Hippocampal formation (tissue), 2 donors: Measurements from ENCODE around the gene PNN.
"Not testable (repeated sequence)": the region's sequence is repeated elsewhere in the genome, so short reads cannot be mapped to it uniquely, and the experiment has no call there.

Experiments used
- DNase-seq, 2 donors: peaks; one replicate each; lab custom pipeline; 2025; lab: John Stamatoyannopoulos, UW

PNN gene

DNA sequence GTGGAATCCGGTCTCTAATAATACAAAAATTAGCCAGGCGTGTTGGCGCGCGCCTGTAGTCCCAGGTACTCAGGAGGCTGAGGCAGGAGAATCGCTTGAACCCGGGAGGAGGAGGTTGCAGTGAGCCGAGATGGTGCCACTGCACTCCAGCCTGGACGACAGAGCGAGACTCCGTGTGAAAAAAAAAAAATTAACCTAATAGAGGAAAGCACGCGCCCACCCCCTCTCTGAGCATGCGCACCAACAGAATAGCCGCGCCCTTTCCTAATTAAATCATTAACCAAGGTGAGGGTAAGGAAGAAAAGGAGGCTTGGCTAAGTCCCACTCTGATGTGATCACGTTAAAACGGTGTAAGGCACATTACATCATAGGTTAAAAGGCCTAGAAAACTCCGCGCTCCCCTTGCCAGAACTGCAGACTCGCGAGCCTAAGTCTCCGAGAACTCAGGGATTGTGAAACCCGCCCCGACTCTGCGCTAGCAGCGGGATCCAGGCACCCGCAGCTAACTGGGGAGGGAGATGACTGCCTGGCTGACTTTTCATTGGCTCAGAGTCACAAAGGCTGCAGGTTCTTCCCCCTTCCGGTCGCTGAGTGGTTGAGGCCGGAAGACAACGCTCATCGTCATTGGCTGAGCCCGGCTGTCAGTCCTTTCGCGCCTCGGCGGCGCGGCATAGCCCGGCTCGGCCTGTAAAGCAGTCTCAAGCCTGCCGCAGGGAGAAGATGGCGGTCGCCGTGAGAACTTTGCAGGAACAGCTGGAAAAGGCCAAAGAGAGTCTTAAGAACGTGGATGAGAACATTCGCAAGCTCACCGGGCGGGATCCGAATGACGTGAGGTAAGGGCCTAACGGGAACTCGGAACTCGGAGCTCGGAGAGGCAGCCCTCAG, at the start of gene PNN:
Gene PNN (plus strand): TSS at position 695 of the 885 bp plus-strand sequence. CDS start 26 bp downstream, at position 721.
- DNase-seq: peak; percentile 98 to 99

DNA sequence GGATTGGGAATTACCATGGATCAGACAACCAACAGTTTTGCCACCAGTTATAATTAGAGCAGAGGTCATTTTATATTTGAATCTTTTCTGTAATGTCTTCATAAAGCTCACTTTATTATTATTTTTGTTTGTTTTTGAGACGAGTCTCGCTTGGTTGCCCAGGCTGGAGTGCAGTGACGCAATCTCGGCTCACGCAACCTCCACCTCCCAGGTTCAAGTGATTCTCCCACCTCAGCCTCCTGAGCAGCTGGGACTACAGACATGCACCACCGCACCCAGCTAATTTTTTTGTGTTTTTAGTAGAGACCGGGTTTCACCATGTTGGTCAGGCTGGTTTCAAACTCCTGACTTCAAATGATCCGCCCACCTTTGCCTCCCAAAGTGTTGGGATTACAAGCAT, 37.2 kb upstream of the PNN start:
- not testable (repeated sequence) for DNase-seq

DNA sequence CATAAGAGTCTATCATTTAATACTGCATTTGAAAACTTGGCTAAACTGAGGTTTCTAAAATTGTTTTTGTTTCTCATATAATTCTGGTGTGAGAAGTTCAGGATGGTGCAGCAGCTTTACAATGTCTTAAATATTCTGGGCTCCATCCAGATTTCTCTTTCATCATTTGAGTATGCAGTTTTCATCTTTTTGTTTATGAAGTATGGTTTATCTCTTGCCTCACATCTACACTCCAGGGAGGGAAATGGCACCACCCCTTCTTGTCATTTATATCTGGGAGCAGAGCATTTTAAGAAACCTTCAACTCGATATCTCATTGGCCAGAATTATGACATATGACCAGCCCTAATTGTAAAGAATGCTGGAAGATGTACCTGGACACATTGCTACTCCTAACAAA, 36.6 kb upstream of the PNN start:
- no peak for DNase-seq

DNA sequence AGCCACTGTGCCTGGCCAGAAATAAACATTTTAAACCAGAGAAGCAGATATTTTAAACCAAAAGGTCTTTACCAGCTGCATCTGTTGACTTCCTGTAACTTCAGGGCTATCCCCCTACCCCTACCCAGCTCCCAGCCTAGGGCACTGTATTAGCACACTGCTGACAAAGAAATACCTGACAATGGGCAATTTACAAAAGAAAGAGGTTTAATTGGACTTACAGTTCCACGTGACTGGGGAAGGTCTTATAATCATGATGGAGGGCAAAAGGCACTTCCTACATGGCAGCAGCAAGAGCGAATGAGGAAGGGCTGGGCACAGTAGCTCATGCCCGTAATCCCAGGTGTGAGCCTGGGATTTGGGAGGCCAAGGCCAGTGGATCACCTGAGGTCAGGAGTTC, 34.9 kb upstream of the PNN start:
- DNase-seq: no peak

DNA sequence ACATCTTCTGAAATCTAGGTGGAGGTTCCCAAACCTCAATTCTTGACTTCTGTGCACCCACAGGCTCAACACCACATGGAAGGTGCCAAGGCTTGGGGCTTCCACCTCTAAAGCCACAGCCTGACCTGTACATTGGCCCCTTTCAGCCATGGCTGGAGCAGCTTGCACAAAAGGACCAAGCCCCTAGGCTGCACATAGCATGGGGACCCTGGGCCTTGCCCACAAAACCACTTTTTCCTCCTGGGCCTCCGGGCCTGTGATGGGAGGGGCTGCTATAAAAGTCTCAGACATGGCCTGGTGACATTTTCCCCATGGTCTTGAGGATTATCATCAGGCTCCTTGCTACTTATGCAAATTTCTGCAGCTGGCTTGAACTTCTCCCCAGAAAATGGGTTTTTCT, 33.4 kb upstream of the PNN start:
- not testable (repeated sequence) for DNase-seq

DNA sequence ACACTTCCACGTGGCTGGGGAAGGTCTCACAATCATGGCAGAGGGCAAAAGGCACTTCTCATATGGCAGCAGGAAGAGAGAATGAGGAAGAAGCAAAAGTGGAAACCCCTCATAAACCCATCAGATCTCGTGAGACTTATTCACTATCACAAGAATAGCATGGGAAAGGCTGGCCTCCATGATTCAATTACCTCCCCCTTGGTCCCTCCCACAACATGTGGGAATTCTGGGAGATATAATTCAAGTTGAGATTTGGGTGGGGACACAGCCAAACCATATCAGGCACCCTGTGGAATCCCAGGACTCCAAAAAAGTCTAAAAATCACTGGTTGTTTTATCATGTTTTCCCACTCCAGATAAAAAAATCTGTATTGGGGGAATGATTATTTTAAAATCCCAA, 31.8 kb upstream of the PNN start:
- not testable (repeated sequence) for DNase-seq

DNA sequence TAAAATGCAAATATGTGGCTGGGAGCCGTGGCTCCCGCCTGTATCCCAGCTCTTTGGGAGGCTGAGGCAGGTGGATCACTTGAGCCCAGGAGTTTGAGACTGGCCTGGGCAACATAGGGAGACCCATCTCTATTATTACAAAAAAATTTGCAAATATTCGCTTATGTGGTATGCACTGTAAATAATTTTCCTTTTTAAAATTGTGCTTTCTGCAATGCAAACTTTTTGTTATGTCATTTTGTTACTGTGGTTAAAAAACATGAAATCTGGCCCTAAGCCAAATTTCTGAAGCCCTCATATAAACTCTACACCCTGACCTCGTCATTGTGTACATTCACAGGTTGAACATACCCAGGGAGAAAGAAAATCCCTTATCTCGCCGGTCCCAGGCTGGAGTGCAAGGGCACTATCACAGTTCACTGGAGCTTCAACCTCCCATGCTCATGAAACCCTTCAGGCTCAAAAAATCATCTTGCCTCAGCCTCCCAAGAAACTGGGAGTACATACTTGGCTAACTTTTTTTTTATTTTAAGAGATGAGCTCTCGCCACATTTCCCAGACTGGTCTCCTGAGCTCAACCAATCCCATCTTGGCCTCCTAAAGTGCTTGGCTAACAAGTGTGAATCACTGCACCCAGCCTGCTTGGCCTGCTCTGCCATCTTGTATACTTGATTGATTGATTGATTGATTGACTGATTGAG, 29.6 kb upstream of the PNN start:
- DNase-seq: no peak

DNA sequence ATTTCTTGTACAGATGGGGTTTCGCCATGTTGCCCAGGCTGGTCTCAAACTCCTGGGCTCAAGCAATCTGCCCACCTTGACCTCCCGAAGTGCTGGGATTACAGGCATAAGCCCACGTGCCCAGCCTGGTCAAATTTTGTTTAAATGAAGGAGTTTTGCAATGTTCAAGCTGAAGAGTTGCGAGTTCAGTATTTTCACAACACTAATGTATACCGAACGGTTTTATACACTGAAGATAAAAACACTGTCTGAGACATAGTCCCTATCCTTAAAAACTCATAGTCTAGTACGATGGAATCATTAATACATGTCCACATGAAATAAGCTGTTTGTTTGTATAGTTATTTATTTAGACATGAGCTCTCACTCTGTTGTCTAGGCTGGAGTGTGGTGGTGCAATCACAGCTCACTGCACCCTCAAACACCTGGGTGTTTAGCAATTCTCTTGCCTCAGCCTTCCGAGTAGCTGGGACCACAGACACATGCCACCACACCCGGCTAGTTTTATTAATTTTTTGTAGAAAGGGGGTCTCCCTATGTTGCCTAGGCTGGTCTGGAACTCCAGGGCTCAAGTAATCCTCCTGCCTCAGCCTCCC, 20.4 kb upstream of the PNN start:
- DNase-seq: no peak

DNA sequence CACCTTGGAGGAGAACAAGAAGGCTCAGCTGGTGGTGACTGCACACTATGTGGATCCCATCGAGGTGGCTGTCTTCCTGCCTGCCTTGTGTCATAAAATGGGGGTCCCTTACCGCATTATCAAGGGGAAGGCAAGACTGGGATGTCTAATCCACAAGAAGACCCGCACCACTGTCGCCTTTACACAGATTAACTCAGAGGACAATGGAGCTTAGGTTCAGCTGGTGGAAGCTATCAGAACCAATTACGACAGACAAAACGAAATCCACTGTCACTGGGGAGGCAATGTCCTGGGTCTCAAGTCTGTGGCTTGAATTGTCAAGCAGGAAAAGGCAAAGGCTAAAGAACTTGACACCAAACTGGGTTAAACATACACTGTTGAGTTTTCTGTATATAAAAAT, 17.6 kb upstream of the PNN start:
- DNase-seq: no peak

DNA sequence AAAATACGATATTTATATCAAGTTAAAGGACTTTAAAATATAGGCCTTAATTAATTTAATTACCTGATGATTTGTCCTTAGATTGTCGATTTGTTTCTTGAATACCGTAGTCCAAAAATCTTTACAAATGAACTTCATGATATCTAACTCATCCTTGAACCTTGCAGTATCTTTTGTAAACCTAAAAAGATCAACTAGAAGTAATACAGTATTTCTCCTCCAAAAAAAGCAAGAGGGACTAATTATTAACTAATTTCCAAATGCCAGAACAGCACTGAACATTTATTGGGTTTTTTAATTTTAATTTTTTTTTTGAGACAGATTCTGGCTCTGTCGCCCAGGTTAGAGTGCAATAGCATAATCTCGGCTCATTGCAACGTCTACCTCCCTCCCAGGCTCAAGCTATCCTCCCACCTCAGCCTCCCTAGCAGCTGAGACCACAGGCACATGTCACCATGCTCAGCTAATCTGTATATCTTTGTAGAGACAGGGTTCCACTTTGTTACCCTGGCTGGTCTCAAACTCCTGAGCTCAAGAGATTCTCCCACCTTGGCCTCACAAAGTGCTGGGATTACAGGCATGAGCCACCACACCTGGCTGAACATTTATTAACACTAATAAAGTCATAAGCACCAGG, 16.7 kb upstream of the PNN start:
- no peak for DNase-seq

DNA sequence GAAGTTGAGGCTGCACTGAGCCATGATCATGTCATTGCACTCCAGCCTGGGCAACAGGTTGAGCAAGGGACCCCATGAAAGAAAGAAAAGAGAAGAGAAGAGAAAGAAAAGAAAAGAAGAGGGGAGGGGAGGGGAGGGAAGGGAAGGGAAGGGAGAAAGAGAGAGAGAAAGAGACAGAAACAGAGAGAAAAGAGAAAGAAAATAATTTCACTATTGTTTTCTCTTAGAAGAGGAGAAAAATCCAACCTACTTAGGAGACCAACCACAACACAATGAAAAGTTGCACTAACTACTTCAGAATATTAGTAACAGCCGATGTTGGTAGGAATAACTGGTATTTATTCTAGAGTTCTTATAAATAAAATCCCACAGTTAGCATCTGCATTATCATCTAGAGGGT, 14.6 kb upstream of the PNN start:
- DNase-seq: no peak

DNA sequence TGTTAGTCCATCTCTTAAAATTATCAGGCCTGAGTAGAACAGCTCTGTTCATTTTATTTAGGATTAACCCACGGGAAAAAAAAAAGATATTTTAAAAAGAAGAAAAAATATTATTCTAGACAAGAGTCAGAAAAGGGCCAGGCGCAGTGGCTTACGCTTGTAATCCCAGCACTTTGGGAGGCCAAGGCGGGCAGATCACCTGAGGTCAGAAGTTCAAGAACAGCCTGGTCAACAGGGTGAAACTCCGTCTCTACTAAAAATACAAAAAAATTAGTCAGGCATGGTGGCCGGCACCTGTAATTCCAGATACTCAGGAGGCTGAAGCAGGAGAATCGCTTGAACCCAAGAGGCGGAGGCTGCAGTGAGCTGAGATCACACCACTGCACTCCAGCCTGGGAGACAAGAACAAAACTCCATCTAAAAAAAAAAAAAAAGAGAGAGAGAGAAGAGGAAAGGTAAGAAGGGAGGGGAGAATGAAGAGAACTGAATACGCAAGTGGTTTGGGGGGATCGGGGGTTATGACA, 7.2 kb upstream of the PNN start:
- DNase-seq: not testable (repeated sequence)

DNA sequence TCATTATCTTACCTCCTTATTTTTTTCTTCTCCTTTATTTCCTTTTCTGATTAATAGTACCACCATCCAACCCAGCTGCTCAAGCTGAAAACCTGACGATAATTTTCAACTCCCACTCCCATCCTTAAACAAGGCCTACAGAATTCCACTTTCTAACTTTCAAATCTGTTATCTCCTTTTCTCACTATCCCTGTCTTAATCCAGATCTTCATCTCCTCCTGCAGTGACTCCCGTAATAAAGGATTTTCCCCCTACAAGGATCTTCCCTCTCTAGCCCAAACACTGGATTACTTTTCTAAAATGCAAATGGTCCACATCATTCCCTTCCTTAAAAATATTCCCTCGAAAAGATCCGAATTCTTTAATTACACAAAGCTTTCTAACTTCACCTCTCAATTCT, 6.5 kb upstream of the PNN start:
- DNase-seq: no peak

DNA sequence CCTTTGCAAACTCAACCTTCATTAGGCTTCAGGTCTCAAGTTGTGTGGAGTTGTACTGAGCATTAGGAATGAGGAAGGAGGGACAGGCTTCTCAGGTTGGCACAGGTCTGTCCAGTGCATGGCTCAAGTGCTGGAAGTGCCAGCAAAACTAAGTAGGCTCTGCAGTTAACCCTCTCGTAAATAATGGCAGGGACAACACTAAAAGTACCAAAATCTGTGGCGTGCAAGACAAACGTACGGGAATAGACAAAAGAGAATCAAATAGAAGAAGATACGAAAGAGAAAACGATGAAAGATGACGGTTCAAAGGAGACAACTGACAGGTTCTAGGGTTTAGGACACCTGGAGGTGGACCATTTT, 5.5 kb upstream of the PNN start:
- peak in 1 of 2 donors; percentile 24 for DNase-seq

DNA sequence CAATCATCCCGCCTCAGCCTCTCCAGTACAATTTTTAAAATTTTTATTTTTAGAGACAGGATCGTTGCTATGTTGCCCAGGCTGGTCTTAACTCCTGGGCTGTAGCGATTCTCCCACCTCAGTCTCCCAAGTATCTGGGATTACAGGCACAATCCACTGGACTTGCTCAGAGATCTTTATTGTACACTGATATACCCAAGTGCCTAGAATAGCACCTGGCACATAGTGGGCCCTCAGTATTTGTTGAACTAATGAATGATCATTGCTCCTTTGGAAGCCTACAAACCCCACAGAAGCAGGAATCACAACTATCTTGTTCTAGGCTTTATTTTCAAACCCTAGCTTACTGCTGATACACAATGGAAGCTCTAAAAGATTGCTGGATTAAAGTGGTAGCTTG, 1.9 kb upstream of the PNN start:
- DNase-seq: no peak

DNA sequence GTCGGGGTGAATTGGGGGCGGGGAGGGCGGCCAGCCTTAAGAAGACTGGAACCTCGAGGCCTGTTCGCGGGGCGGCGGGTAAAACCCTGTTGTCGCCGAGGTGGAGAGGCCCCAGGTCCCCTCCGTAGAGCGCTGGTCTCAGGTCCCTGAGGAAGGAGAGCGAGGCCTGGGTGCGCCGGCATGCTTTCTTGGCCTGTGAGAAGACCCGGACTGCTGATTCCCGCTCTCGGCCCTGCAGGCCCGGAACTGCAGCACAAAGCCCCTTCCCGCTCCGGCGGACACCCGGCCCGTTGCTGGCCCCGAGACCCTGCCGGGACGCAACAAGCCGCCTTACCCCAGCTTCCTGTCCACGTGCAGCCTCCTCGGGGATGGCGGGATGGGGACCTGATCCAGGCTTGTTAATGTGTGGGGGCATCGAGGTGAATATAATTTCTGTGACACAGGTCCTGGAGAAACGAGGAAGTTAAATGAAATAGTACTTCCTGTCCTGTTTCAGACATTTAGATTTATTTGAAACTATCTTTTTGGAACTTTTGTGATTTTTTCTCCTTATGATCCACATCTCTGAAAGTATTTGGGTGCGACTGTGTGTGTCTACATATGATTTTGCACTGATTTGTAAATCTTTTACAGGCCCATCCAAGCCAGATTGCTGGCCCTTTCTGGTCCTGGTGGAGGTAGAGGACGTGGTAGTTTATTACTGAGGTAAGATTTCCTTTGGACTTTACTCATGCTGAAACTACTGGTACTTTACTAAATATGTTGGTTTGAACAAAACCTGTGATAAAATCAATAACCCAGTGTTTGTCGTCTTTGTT, 600 bp downstream of the PNN start:
- no peak for DNase-seq

DNA sequence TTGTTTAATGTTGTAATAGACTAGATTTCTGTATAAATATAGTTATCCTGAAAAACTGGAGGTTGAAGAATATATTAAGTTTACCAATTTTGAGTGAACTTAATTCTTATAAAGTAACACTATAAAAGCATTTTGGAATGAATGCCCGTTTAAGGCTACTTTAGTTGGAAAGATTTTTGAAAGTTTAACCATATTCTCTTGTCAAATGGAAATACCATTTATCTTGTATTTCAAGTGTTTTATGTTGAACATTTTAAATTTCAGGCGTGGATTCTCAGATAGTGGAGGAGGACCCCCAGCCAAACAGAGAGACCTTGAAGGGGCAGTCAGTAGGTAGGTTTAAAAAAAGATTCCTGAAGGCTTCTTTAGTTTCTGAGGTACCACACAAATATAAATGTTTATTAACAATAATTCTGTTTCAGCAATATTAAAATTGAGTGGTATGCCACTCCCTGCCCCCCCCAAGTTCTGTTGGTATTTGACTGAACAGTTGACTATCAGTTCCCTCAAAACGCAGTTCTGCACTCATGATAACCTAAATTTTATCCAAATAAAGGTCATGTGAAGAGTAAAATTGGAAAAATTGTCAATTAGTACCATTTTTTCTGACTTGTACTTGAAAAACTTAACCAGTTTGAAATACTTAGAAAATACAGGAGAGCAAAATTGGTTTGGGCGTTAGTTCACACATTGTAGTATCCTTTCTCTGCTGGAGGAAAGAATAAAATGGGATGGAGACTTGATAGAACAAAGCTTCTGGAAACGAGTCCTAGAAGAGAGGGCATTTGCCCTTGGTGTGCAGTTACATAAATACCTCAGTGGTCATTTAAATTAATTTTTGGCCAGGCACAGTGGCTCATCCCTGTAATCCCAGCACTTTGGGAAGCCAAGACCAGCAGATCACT, 1.5 kb downstream of the PNN start:
- DNase-seq: no peak

DNA sequence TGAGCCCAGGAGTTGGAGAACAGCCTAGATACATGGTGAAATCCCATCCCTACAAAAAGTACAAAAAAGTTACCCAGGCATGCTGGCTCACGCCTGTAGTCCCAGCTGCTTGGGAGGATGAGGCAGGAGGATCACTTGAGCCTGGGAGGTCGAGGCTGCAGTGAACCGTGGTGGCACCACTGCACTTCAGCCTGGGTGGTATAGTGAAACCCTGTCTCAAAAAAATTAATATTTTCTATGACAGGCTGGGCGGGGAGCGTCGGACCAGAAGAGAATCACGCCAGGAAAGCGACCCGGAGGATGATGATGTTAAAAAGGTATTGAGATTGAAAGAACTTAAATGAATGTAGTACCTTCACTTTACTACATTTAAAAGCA, 2.1 kb downstream of the PNN start:
- DNase-seq: no peak

DNA sequence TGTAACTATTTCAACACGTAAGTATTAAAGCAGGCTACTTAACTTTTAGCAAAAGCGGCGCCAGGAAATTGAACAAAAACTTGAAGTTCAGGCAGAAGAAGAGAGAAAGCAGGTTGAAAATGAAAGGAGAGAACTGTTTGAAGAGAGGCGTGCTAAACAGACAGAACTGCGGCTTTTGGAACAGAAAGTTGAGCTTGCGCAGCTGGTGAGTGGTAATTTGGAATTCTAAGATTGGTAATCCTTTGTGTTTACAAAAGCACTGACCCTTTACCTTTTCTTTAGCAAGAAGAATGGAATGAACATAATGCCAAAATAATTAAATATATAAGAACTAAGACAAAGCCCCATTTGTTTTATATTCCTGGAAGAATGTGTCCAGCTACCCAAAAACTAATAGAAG, 4.0 kb downstream of the PNN start:
- no peak for DNase-seq

DNA sequence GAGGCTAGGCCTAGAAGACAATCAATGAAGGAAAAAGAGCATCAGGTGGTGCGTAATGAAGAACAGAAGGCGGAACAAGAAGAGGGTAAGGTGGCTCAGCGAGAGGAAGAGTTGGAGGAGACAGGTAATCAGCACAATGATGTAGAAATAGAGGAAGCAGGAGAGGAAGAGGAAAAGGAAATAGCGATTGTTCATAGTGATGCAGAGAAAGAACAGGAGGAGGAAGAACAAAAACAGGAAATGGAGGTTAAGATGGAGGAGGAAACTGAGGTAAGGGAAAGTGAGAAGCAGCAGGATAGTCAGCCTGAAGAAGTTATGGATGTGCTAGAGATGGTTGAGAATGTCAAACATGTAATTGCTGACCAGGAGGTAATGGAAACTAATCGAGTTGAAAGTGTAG, 5.5 kb downstream of the PNN start:
- DNase-seq: no peak
